ENCODE data around the gene SDHAF2. TPM values are rescaled to one million over a fixed set of nuclear protein-coding genes. Genes with fewer than 3 reads are reported as not detected.

The SDHAF2 gene
- total RNA-seq, 1 experiment from 2014 or later = 52.1 TPM

DNA sequence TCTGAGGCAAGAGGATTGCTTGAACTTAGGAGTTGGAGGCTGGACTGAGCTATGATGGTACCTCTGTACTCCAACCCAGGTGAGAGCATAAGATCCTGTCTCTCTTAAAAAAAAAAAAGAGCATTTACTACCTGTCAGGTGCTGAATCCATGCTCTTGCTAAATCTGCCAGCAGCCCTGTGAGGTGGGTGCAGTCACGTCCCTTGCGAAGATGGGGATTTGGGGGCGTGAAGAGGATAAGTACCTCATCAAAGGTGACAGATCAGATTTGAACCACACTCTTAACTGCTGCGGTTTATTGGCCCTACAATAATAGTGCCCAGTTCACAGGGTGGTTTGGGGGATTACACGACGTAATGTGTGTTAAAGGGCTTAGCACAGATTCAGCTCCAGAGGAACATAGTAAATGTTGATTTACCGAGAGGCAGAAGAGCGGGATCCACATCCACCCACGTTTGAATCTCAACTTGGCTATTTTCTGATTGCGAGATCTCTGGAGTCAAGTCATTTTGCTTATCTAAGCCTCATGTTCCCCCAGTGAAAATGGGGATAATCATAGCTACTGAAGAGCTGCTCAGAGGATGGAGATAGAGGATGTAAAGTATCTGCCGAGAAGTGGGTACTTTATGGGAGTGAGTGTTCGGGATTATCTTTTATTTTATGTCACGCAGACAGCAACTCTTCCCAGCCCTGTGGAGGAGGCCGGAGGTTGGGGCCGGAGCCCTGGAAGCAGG lies 50.5 kb downstream of the SDHAF2 start:
- H3K4me1 Mint-ChIP-seq (ENCODE audit: low read depth, unreplicated experiment) = peaks cover 11% of the 10 kb centered on the region
- H3K4me3 Mint-ChIP-seq (ENCODE audit: unreplicated experiment) = no peak overlapping the region
- H3K27me3 Mint-ChIP-seq (ENCODE audit: insufficient read depth, unreplicated experiment) = no peaks in the 10 kb centered on the region
- TF ChIP-seq, protein P1, sequence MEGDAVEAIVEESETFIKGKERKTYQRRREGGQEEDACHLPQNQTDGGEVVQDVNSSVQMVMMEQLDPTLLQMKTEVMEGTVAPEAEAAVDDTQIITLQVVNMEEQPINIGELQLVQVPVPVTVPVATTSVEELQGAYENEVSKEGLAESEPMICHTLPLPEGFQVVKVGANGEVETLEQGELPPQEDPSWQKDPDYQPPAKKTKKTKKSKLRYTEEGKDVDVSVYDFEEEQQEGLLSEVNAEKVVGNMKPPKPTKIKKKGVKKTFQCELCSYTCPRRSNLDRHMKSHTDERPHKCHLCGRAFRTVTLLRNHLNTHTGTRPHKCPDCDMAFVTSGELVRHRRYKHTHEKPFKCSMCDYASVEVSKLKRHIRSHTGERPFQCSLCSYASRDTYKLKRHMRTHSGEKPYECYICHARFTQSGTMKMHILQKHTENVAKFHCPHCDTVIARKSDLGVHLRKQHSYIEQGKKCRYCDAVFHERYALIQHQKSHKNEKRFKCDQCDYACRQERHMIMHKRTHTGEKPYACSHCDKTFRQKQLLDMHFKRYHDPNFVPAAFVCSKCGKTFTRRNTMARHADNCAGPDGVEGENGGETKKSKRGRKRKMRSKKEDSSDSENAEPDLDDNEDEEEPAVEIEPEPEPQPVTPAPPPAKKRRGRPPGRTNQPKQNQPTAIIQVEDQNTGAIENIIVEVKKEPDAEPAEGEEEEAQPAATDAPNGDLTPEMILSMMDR (IDR thresholded peaks at IDR 0.05; ENCODE audit: insufficient read depth in 1 of 2, low read depth in 1 of 2, low read length in 1 of 2, severe bottlenecking in 1 of 2, unreplicated experiment in 1 of 2) = no peak
- no TSS peak for BruUV-seq (replicated peaks)
- no peaks in the 10 kb centered on the region for H3K9me3 Mint-ChIP-seq (ENCODE audit: unreplicated experiment)
- Histone ChIP-seq H3K9me3 (no peaks in the 10 kb centered on the region), H3K27me3 (replicated peaks; ENCODE audit: control insufficient read depth, insufficient read depth, low read length) (no peaks in the 10 kb centered on the region), H3K4me1 (peaks cover 12% of the 10 kb centered on the region), H3K36me3 (ENCODE audit: control insufficient read depth, insufficient read depth, low read length) (no peaks in the 10 kb centered on the region), H3K4me3 (ENCODE audit: low read depth, low read length) (no peak overlapping the region)
- H3K36me3 Mint-ChIP-seq (ENCODE audit: insufficient read depth, unreplicated experiment) = no peaks in the 10 kb centered on the region
- H3K27ac Mint-ChIP-seq (ENCODE audit: unreplicated experiment) = no peak overlapping the region
- no peak for DNase-seq
- ChIA-PET POLR2A (no interaction called here), CTCF (interaction anchor here (1.4 kb wide), 1 partner anchor 36 kb away, joined by 5 read pairs; no protein-coding TSS in a partner anchor)
- intact Hi-C loops (cut with micrococcal nuclease; ENCODE audit: unreplicated experiment) = no loop called here

DNA sequence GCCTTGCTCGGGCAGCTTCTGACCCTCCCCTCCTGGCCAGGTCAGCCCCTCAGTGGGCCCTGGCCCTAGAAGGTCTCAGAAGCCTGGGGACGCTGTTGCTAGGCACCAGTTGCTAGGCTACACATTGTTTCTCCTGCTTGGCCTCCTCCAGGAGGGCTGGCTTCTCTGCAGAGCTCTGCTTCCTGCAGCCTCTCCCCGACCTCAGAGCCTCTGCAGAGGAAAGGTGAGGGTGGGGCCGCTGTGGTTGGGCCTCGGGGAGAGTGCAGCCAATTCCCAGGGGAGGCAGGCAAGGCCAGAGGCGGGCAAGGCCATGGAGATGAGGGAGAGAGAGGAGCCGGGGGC lies 51.0 kb downstream of the SDHAF2 start:
- Mint-ChIP-seq H3K36me3 (ENCODE audit: insufficient read depth, unreplicated experiment) (no peaks in the 10 kb centered on the region), H3K27me3 (ENCODE audit: insufficient read depth, unreplicated experiment) (no peaks in the 10 kb centered on the region), H3K27ac (ENCODE audit: unreplicated experiment) (no peak overlapping the region), H3K4me3 (ENCODE audit: unreplicated experiment) (no peak overlapping the region), H3K4me1 (ENCODE audit: low read depth, unreplicated experiment) (peaks cover 11% of the 10 kb centered on the region), H3K9me3 (ENCODE audit: unreplicated experiment) (no peaks in the 10 kb centered on the region)
- peak; percentile 55 to 64 for DNase-seq
- no peaks in the 10 kb centered on the region for H3K27me3 ChIP-seq (replicated peaks; ENCODE audit: control insufficient read depth, insufficient read depth, low read length)
- H3K9me3 ChIP-seq = no peaks in the 10 kb centered on the region
- no TSS peak for BruUV-seq (replicated peaks)
- TF ChIP-seq, protein P1 (IDR thresholded peaks at IDR 0.05; ENCODE audit: insufficient read depth in 1 of 2, low read depth in 1 of 2, low read length in 1 of 2, severe bottlenecking in 1 of 2, unreplicated experiment in 1 of 2) = no peak
- CTCF ChIA-PET = interaction anchor here (1.4 kb wide), 1 partner anchor 36 kb away, joined by 5 read pairs; no protein-coding TSS in a partner anchor
- POLR2A ChIA-PET = no interaction called here
- intact Hi-C loops (cut with micrococcal nuclease; ENCODE audit: unreplicated experiment) = no loop called here
- H3K36me3 ChIP-seq (ENCODE audit: control insufficient read depth, insufficient read depth, low read length) = no peaks in the 10 kb centered on the region
- H3K4me3 ChIP-seq (ENCODE audit: low read depth, low read length) = no peak overlapping the region
- peaks cover 12% of the 10 kb centered on the region for H3K4me1 ChIP-seq

DNA sequence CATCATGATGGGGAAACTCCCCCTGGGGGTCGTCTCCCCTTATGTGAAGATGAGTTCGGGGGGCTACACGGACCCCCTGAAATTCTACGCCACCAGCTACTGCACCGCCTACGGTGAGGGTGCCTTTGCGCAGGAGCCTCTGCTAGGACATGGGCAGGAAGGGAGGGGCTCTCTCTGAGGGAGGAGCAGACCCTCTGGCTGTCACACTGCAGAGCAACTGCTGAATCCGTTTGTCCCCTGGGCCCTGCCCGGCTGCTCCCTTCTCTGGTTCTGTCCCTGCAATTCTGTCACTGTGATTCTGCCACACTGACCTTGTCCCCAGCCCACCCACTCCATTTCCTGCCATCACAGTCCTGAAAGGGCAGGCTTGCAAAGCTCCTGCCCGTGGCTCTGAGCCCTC lies 51.9 kb downstream of the SDHAF2 start:
- no peak overlapping the region for H3K4me3 ChIP-seq (ENCODE audit: low read depth, low read length)
- H3K4me3 Mint-ChIP-seq (ENCODE audit: unreplicated experiment) = no peak overlapping the region
- no peaks in the 10 kb centered on the region for H3K27me3 ChIP-seq (replicated peaks; ENCODE audit: control insufficient read depth, insufficient read depth, low read length)
- H3K4me1 Mint-ChIP-seq (ENCODE audit: low read depth, unreplicated experiment) = peaks cover 11% of the 10 kb centered on the region
- H3K36me3 ChIP-seq (ENCODE audit: control insufficient read depth, insufficient read depth, low read length) = no peaks in the 10 kb centered on the region
- peaks cover 12% of the 10 kb centered on the region for H3K4me1 ChIP-seq
- DNase-seq = no peak
- no peaks in the 10 kb centered on the region for H3K27me3 Mint-ChIP-seq (ENCODE audit: insufficient read depth, unreplicated experiment)
- H3K9me3 Mint-ChIP-seq (ENCODE audit: unreplicated experiment) = no peaks in the 10 kb centered on the region
- no peaks in the 10 kb centered on the region for H3K9me3 ChIP-seq
- POLR2A ChIA-PET = no interaction called here
- H3K27ac Mint-ChIP-seq (ENCODE audit: unreplicated experiment) = no peak overlapping the region
- TF ChIP-seq, protein P1 (IDR thresholded peaks at IDR 0.05; ENCODE audit: insufficient read depth in 1 of 2, low read depth in 1 of 2, low read length in 1 of 2, severe bottlenecking in 1 of 2, unreplicated experiment in 1 of 2) = no peak
- BruUV-seq (replicated peaks) = no TSS peak
- intact Hi-C loops (cut with micrococcal nuclease; ENCODE audit: unreplicated experiment) = no loop called here
- CTCF ChIA-PET = interaction anchor here (0.6 to 1.3 kb wide), 3 partner anchors 30 to 157 kb away, joined by 3 read pairs; no protein-coding TSS in a partner anchor
- H3K36me3 Mint-ChIP-seq (ENCODE audit: insufficient read depth, unreplicated experiment) = no peaks in the 10 kb centered on the region
